ENCODE results near the gene PRSS8.

PRSS8 gene

DNA sequence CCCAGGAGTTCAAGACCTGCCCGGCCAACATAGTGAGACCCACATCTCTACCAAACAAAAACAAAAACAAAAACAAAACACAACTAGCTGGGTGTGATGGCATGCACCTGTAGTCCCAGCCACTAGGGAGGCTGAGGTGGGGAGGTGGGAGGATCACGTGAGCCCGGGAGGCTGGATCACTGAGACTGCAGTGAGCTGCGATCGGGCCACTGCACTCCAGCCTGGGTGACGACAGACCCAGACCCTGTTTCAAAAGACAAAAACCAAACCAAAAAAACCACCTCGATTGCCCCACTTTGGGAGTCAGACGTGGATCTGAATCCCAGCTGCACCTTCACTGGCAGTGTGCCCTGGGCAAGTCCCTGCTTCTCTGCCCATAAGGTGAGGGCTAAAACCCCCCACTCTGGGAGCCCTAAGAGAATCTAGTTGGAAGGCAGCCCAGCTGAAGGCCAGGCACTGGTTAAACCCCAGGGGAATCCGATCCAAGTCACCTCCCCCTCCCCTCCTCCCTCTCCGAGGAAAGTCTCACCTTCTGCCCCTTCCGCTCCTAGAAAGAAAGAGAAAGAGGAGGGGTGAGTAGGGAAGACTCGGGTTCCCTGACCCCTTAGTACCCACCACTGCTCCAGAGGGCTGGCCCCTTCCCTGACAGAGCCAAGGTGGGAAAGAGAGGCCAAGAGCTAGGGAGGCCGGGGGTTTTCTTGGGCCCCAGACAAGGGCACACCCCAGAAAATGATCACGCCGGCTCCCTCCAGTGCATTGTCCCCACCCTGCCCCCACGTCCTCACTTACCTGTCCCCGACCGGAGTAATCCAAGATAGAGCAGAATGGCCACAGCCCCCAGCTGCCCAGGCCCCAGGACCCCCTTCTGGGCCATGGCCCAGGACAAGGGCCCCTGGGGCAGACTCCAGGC, 647 bp downstream of the PRSS8 start:
- peak; percentile 48 for TF ChIP-seq CTCF (IDR thresholded peaks at IDR 0.05; ENCODE audit: insufficient read depth, low read depth, low read length, missing control alignments)
- H3K4me3 ChIP-seq (ENCODE audit: low read length) = peak overlapping the region; percentile 83
- peak; percentile 73 for DNase-seq (ENCODE audit: low read depth)

GRCh38 chr16:31134091-31134571, 1.4 kb downstream of the PRSS8 start:
- H3K4me3 ChIP-seq (ENCODE audit: low read length) = peak overlapping the region; percentile 83
- peak; percentile 64 for DNase-seq (ENCODE audit: low read depth)
- TF ChIP-seq CTCF (IDR thresholded peaks at IDR 0.05; ENCODE audit: insufficient read depth, low read depth, low read length, missing control alignments) = no peak

- peak overlapping the region; percentile 83 for H3K4me3 ChIP-seq (ENCODE audit: low read length)
- DNase-seq (ENCODE audit: low read depth) = no peak
- no peak for TF ChIP-seq CTCF (IDR thresholded peaks at IDR 0.05; ENCODE audit: insufficient read depth, low read depth, low read length, missing control alignments)
These were observed 2.5 kb downstream of the PRSS8 start for GRCh38 chr16:31133046-31133501.

DNA sequence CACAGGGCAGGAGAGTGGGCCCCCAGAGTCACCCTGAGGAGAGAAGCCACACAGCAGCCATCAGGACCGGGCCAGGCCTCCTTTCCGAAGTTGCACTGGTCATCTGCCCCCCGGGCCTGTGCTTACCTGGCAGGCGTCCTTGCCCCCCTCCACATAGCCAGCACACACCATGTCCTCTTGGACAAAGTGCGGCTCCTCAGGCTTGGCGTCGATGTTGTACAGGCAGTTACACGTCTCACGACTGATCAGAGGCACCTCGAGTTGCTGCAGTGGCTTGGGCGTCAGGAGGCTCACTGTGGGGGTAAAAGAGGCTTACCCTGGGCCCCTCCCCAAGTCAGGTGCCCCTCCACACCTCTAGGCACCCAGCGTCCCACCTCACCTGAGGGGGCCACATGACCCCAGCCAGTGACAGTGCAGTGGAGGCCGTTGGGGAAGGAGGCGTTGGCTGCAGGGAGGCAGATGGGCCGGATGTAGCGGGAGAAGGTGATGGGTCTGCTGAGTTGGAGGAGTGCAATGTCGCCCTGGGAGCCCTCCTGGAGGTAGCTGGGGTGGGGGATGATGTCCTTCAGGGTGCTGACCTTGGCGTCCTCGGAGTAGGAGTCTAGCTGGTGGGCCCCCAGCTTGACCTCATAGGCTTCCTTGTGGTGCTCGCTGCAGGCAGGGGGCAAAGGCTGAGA, 3.1 kb downstream of the PRSS8 start:
- no peak overlapping the region for H3K4me3 ChIP-seq (ENCODE audit: low read length)
- DNase-seq (ENCODE audit: low read depth) = no peak
- no peak for TF ChIP-seq CTCF (IDR thresholded peaks at IDR 0.05; ENCODE audit: insufficient read depth, low read depth, low read length, missing control alignments)

GRCh38 chr16:31131841-31132271, 3.7 kb downstream of the PRSS8 start:
- H3K4me3 ChIP-seq (ENCODE audit: low read length) = no peak overlapping the region
- peak; percentile 53 for DNase-seq (ENCODE audit: low read depth)
- no peak for TF ChIP-seq CTCF (IDR thresholded peaks at IDR 0.05; ENCODE audit: insufficient read depth, low read depth, low read length, missing control alignments)

DNA sequence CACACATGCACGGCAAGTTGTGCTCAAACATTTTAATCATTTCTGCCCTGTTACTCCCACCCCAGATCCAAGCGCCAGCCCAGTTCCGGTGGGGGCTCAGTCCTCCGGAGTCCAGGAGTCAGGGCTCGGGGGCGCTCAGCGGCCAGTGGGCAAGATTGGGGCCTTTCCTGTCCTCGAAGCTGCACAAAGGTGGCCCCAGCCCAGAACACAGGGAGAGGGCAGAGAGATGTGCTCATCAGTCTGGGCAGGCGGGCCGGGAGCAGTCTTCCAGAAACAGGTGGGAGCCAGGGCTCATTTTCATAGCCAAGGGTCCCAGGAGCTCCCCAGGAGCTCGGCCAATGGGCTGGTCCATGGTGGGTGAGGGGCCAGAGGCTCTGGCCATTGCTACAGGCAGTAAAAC, 4.1 kb downstream of the PRSS8 start:
- no peak for TF ChIP-seq CTCF (IDR thresholded peaks at IDR 0.05; ENCODE audit: insufficient read depth, low read depth, low read length, missing control alignments)
- H3K4me3 ChIP-seq (ENCODE audit: low read length) = no peak overlapping the region
- no peak for DNase-seq (ENCODE audit: low read depth)

Measured in epithelial cell of esophagus (primary cell).